GM12878 (cell line): ENCODE results near the gene PCSK9. TPM values are rescaled to one million over a fixed set of nuclear protein-coding genes. Genes with fewer than 3 reads are reported as not detected.

ENCODE experiments used
- ATAC-seq: fragments of 200-7000 bp; cut with Tn5 transposase; 3 replicates; pipeline ENCODE4 v1.9.1; 2020; ENCODE audit warnings: mild to moderate bottlenecking, moderate library complexity
- BruUV-seq: library from RNA; stranded (reverse); fragments of 400-500 nt; replicated peaks from 2 replicates; lab custom pipeline; 2021; lab: Mats Ljungman, UMichigan
- CTCF ChIA-PET: fragments of 300-600 bp; sonication (Branson Sonifier 250); formaldehyde crosslinking; extraction: SDS; loops from one replicate; lab custom pipeline; 2021; ENCODE audit warnings: inconsistent platforms; lab: Yijun Ruan, JAX
- POLR2A ChIA-PET: fragments of 350-600 bp; formaldehyde crosslinking; extraction: SDS; loops from one replicate; lab custom pipeline; 2021; ENCODE audit warnings: inconsistent platforms; lab: Charles Lee
- RAD21 ChIA-PET: fragments of 300-600 bp; sonication (Branson Sonifier 250); formaldehyde crosslinking; loops from one replicate; lab custom pipeline; 2023; ENCODE audit warnings: antibody characterized with exemption; ENCODE audit not compliant: unreplicated experiment; lab: Charles Lee
- SMC1A ChIA-PET: fragments of 300-600 bp; sonication (Branson Sonifier 250); formaldehyde crosslinking; loops from one replicate; lab custom pipeline; 2023; ENCODE audit not compliant: unreplicated experiment, uncharacterized antibody; lab: Charles Lee
- DNase-seq: peaks from one replicate; pipeline ENCODE4 v3.0.0-alpha.2; 2011; ENCODE audit warnings: low read depth, low spot score
- FAIRE-seq: peaks from 3 replicates; lab custom pipeline; 2011; peaks lifted over from hg19 to GRCh38; lab: Jason Lieb, UNC
- H2AFZ ChIP-seq: 2 replicates; pipeline ENCODE4 v1.6.0; 2011; ENCODE audit warnings: low read depth, low read length, control low read depth; ENCODE audit not compliant: control insufficient read depth
- H3K27ac ChIP-seq: 2 replicates; pipeline ENCODE4 v1.5.1; 2011; ENCODE audit warnings: control low read depth; ENCODE audit not compliant: control insufficient read depth, insufficient read depth
- H3K27me3 ChIP-seq, 2 experiments: replicated peaks in 1 of 2; 2 replicates each; pipeline versions ENCODE4 v1.6.0 to v1.6.1; 2011; ENCODE audit warnings: low read length in 1 of 2; ENCODE audit not compliant: control insufficient read depth in 2 of 2, insufficient read depth in 2 of 2
- H3K36me3 ChIP-seq, 2 experiments: 2 replicates each; pipeline ENCODE4 v1.5.1; 2011; ENCODE audit warnings: low read length in 1 of 2; ENCODE audit not compliant: control insufficient read depth in 2 of 2, insufficient read depth in 2 of 2
- H3K4me1 ChIP-seq: 2 replicates; pipeline ENCODE4 v1.6.1; 2011; ENCODE audit warnings: mild to moderate bottlenecking, low read length, moderate library complexity, mixed read lengths; ENCODE audit not compliant: control insufficient read depth, insufficient read depth
- H3K4me2 ChIP-seq: 2 replicates; pipeline ENCODE4 v1.6.0; 2011; ENCODE audit warnings: control low read depth; ENCODE audit not compliant: control insufficient read depth, insufficient read depth
- H3K4me3 ChIP-seq: fragments of 200-600 bp; sonication (generic); 2 replicates; pipeline ENCODE4 v1.5.1; 2016
- H3K79me2 ChIP-seq: 2 replicates; pipeline ENCODE4 v1.6.0; 2011; ENCODE audit warnings: low read length; ENCODE audit not compliant: control insufficient read depth, insufficient read depth
- H3K9ac ChIP-seq: 2 replicates; pipeline ENCODE4 v1.8.0; 2011; ENCODE audit warnings: low read length, control low read depth, mixed read lengths; ENCODE audit not compliant: control insufficient read depth, insufficient read depth
- H3K9me3 ChIP-seq: replicated peaks from 3 replicates; pipeline ENCODE4 v1.5.1; 2011; ENCODE audit warnings: mild to moderate bottlenecking, low read length; ENCODE audit not compliant: control insufficient read depth, insufficient read depth
- H4K20me1 ChIP-seq: 2 replicates; pipeline ENCODE4 v1.6.0; 2011; ENCODE audit not compliant: control insufficient read depth, insufficient read depth
- BMI1 ChIP-seq: fragments of 450-650 bp; IDR thresholded peaks from 2 replicates; pipeline ENCODE4 v1.6.1; 2016; ENCODE audit warnings: mild to moderate bottlenecking, moderate library complexity, borderline replicate concordance
- HDAC2 ChIP-seq: fragments of 200-600 bp; sonication (generic); IDR thresholded peaks from 2 replicates; pipeline ENCODE4 v1.6.1; 2017
- KDM1A ChIP-seq: fragments of 200-600 bp; sonication (generic); IDR thresholded peaks from 2 replicates; pipeline ENCODE4 v1.6.1; 2016; ENCODE audit warnings: borderline replicate concordance
- KLF5 ChIP-seq: fragments of 450-650 bp; IDR thresholded peaks from 2 replicates; pipeline ENCODE4 v1.6.1; 2014; ENCODE audit warnings: mild to moderate bottlenecking; ENCODE audit not compliant: partially characterized antibody
- MEF2B ChIP-seq: fragments of 450-650 bp; IDR thresholded peaks from 2 replicates; pipeline ENCODE4 v1.6.1; 2018; ENCODE audit warnings: mild to moderate bottlenecking, moderate library complexity; ENCODE audit not compliant: partially characterized antibody, poor library complexity, severe bottlenecking
- MXI1 ChIP-seq: fragments of 150-350 bp; IDR thresholded peaks from 2 replicates; pipeline ENCODE4 v1.6.1; 2011; ENCODE audit warnings: low read depth, mild to moderate bottlenecking, inconsistent platforms, low read length, improper control_type of control experiment
- MYB ChIP-seq: fragments of 150-350 bp; IDR thresholded peaks from 2 replicates; pipeline ENCODE4 v1.6.1; 2014; ENCODE audit warnings: mild to moderate bottlenecking, low read depth, low read length, borderline replicate concordance
- NKRF ChIP-seq: fragments of 450-650 bp; conservative IDR thresholded peaks from 2 replicates; pipeline ENCODE4 v1.6.1; 2017; ENCODE audit warnings: mild to moderate bottlenecking, moderate library complexity
- SMAD1 ChIP-seq: fragments of 450-650 bp; IDR thresholded peaks from 2 replicates; pipeline ENCODE4 v1.6.1; 2018; ENCODE audit warnings: mild to moderate bottlenecking, low read depth; ENCODE audit not compliant: partially characterized antibody
- STAT3 ChIP-seq: IDR thresholded peaks from 2 replicates; pipeline ENCODE4 v1.6.1; 2011; ENCODE audit warnings: low read depth, low read length, improper control_type of control experiment
- whole genome bisulfite sequencing: methylation state at CpG from one replicate; pipeline ENCODE4 v1.1.6; 2016; ENCODE audit warnings: low lambda C conversion rate; ENCODE audit not compliant: insufficient replicate concordance, insufficient coverage; ENCODE audit errors: missing lambda C conversion rate; 5-methylcytosine and 5-hydroxymethylcytosine counted together
- in situ Hi-C: fragments of 300-500 bp; cut with MboI; formaldehyde crosslinking; loops from 9 replicates; pipeline ENCODE4 v1.14.3; 2018; ENCODE audit warnings: mixed read lengths
- intact Hi-C: fragments of 100-400 bp; cut with micrococcal nuclease; formaldehyde crosslinking; loops from one replicate; pipeline ENCODE4 v1.14.2; 2022; ENCODE audit not compliant: unreplicated experiment
- polyA plus RNA-seq, 11 experiments: library from polyadenylated mRNA; depleted of rRNA in 4 of 11; unstranded in 6 of 11; stranded (reverse) in 5 of 11; fragments of >200 nt; fragmentation: Nextera tagmentation in 4 of 11; fragmentation: Illumina TruSeq in 1 of 11; extraction: Ambion mirVana in 4 of 11; extraction: Trizol in 1 of 11; gene quantifications; 1 replicate in 1 of 11; 2 replicates in 10 of 11; pipeline versions ENCODE4 v1.2.1 to v1.2.3, GENCODE V29; 2011 to 2016; ENCODE audit warnings: inconsistent platforms in 2 of 11, missing spikeins in 2 of 11, low read depth in 1 of 11
- total RNA-seq, 4 experiments: library from RNA; depleted of rRNA in 3 of 4; stranded (reverse); fragments of >200 nt in 3 of 4; fragmentation: Illumina TruSeq in 1 of 4; extraction: Trizol in 1 of 4; gene quantifications; 2 replicates each; pipeline versions ENCODE4 v1.2.1 to v1.2.3, GENCODE V29; 2013 to 2021

Gene PCSK9
- total and polyA plus RNA-seq, 10 of the 15 experiments (the other 5 are each of a cell fraction or from before 2014, with no cell fraction given) = 0.03 to 0.15 TPM; not detected in 8

- ChIA-PET RAD21 (interaction anchor here (0.9 to 1.5 kb wide), 4 partner anchors 32 to 55 kb away, joined by 3 to 7 read pairs (median 4); no protein-coding TSS in a partner anchor), SMC1A (interaction anchor here (1.3 kb wide), 1 partner anchor 40 kb away, joined by 4 read pairs; no protein-coding TSS in a partner anchor), CTCF (interaction anchor here (19.5 kb wide), 1 partner anchor 42 kb away, joined by 436 read pairs; no protein-coding TSS in a partner anchor)
- Histone ChIP-seq H3K4me3 (no peak overlapping the region), H3K4me2 (no peak overlapping the region), H3K9me3 (no peaks in the 10 kb centered on the region), H4K20me1 (no peaks in the 10 kb centered on the region), H3K27me3 (no peaks in the 10 kb centered on the region; a peak in 1 of 4 replicates), H3K27ac (no peak overlapping the region), H3K36me3 (no peaks in the 10 kb centered on the region), H3K9ac (no peak overlapping the region)
- DNase-seq (no peak), ATAC-seq (no peak), FAIRE-seq (no peak)
- BruUV-seq = no TSS peak
- in situ Hi-C loops = no loop called here
- TF ChIP-seq SMAD1 = no peak
- TF ChIP-seq, all 136 proteins: peak for 0
- intact Hi-C loops = no loop called here
- WGBS = 37% methylated on average over 12 of the region's 13 CpGs
- POLR2A ChIA-PET = interaction anchor here (1.3 kb wide), 1 partner anchor 41 kb away, joined by 3 read pairs; no protein-coding TSS in a partner anchor
- Histone ChIP-seq H3K4me1 (no peaks in the 10 kb centered on the region), H2AFZ (no peak overlapping the region), H3K79me2 (no peaks in the 10 kb centered on the region)
Observed at GRCh38 chr1:54989968-54990810, 49.2 kb upstream of the PCSK9 start.

DNA sequence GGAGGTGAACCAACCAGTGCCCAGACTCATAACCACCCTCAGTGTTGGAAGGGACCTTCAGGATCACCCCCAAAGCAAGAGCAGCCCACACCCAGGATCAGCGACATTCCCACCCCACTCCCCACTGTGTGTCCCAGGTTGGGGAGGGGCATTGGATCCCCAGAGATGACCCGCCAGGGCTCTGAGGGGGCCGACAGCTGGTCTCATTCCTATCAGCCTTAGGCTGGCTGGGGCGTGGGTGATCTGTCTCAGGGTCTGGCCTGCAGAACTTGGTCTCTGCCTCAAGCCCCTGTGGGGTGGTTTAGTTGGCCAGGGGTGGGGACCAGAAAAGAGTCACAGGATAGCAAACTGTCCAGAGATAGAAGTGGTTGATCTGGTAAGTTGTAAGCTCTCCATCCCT, 48.4 kb upstream of the PCSK9 start:
- H3K79me2 ChIP-seq = no peaks in the 10 kb centered on the region
- ATAC-seq (no peak), FAIRE-seq (no peak), DNase-seq (no peak)
- peaks cover 1% of the 10 kb centered on the region; the same call in 1 of the 2 replicates for H3K4me1 ChIP-seq
- no peak overlapping the region for H3K9ac ChIP-seq
- H3K4me2 ChIP-seq = no peak overlapping the region
- RAD21 ChIA-PET = no interaction called here
- H3K9me3 ChIP-seq = no peaks in the 10 kb centered on the region
- H3K27ac ChIP-seq = no peak overlapping the region
- intact Hi-C loops = no loop called here
- SMC1A ChIA-PET = no interaction called here
- CTCF ChIA-PET = interaction anchor here (19.5 kb wide), 1 partner anchor 43 kb away, joined by 436 read pairs; no protein-coding TSS in a partner anchor
- H2AFZ ChIP-seq = no peak overlapping the region
- no peaks in the 10 kb centered on the region; a peak in 2 of 4 replicates for H3K27me3 ChIP-seq
- POLR2A ChIA-PET = interaction anchor here (1.3 kb wide), 1 partner anchor 42 kb away, joined by 3 read pairs; no protein-coding TSS in a partner anchor
- no peaks in the 10 kb centered on the region for H3K36me3 ChIP-seq
- in situ Hi-C loops = no loop called here
- H4K20me1 ChIP-seq = no peaks in the 10 kb centered on the region; the same call in 1 of the 2 replicates
- H3K4me3 ChIP-seq = no peak overlapping the region
- no TSS peak for BruUV-seq
- 0% methylated on average over 4 of the region's 4 CpGs for WGBS
- no peak for TF ChIP-seq KLF5
- TF ChIP-seq MYB = no peak
- no peak for TF ChIP-seq MXI1
- no peak for TF ChIP-seq HDAC2
- no peak for TF ChIP-seq BMI1
- TF ChIP-seq STAT3 = no peak
- TF ChIP-seq MEF2B = no peak
- no peak for TF ChIP-seq NKRF
- TF ChIP-seq KDM1A = no peak
